Adipose tissue (tissue), 3 donors: ENCODE results near the gene TSPAN13. TPM values are rescaled to one million over a fixed set of nuclear protein-coding genes. Genes with fewer than 3 reads are reported as not detected.

Experiments
- H3K27ac ChIP-seq: one replicate; pipeline ENCODE4 v1.5.1; 2013; ENCODE audit warnings: low read depth, low read length
- WGBS, 3 donors: extraction: QIAGEN DNeasy Blood & Tissue Kit; methylation state at CpG; one replicate each; pipeline ENCODE4 v1.1.7; 2013; 5-methylcytosine and 5-hydroxymethylcytosine counted together
- polyA plus RNA-seq, 3 donors: library from polyadenylated mRNA; stranded (reverse); fragments of 200-250 nt; gene quantifications; one replicate each; pipeline ENCODE4 v1.2.3, GENCODE V29; 2013
- donor health status: healthy with polysubstance abuse.
- donor health status: Bipolar disorder and iron deficiency.
- donor health status: healthy.

TSPAN13 gene
- 10 to 100 TPM; 35.5 to 52.1 (median 42.4) TPM for polyA plus RNA-seq

GRCh38 chr7:16753102-16753931 is at the start of gene TSPAN13:
Gene TSPAN13, plus strand, starts transcription at chr7:16753755. Its CDS starts 213 bp downstream, at chr7:16753968.
- WGBS, 3 donors: 3 to 4% (median 4%) methylated on average over 46 to 48 of the region's 48 CpGs

GRCh38 chr7:16708511-16708910 is 45.0 kb upstream of the TSPAN13 start:
- H3K27ac ChIP-seq: no peak overlapping the region
- 95 to 97% (median 96%) methylated on average over 4 of the region's 4 CpGs for WGBS, 3 donors

More at GRCh38 chr7:16753102-16753931, at the start of gene TSPAN13:
- H3K27ac ChIP-seq: no peak within 1 kb of the TSS

GRCh38 chr7:16708980-16709379 is 44.6 kb upstream of the TSPAN13 start:
- no peak overlapping the region for H3K27ac ChIP-seq
- 84 to 90% (median 85%) methylated on average over 3 of the region's 3 CpGs for WGBS, 3 donors

- WGBS, 3 donors: 75 to 81% (median 79%) methylated on average over 4 of the region's 4 CpGs
- no peak overlapping the region for H3K27ac ChIP-seq
Measured at GRCh38 chr7:16710651-16711050, 42.9 kb upstream of the TSPAN13 start.

- WGBS, 3 donors: 88 to 94% (median 92%) methylated on average over 4 of the region's 4 CpGs
Measured at GRCh38 chr7:16711730-16712129, 41.8 kb upstream of the TSPAN13 start.

GRCh38 chr7:16712916-16713315 is 40.6 kb upstream of the TSPAN13 start:
- H3K27ac ChIP-seq: no peak overlapping the region
- WGBS, 3 donors: 94 to 98% (median 96%) methylated on average over 4 of the region's 4 CpGs

More at GRCh38 chr7:16711730-16712129, 41.8 kb upstream of the TSPAN13 start:
- H3K27ac ChIP-seq: no peak overlapping the region

- H3K27ac ChIP-seq: no peak overlapping the region
Measured at GRCh38 chr7:16715928-16716327, 37.6 kb upstream of the TSPAN13 start.

- no peak overlapping the region for H3K27ac ChIP-seq
- WGBS, 3 donors: 87 to 95% (median 94%) methylated on average over 3 of the region's 3 CpGs
Measured at GRCh38 chr7:16718111-16718656, 35.4 kb upstream of the TSPAN13 start.

GRCh38 chr7:16719699-16720098 is 33.9 kb upstream of the TSPAN13 start:
- no peak overlapping the region for H3K27ac ChIP-seq
- WGBS, 3 donors: 97 to 100% (median 97%) methylated on average over 1 of the region's 1 CpG

GRCh38 chr7:16721541-16721940 is 32.0 kb upstream of the TSPAN13 start:
- 62 to 83% (median 71%) methylated on average over 4 of the region's 4 CpGs for WGBS, 3 donors
- no peak overlapping the region for H3K27ac ChIP-seq

- WGBS, 3 donors: 80 to 88% (median 84%) methylated on average over 1 of the region's 1 CpG
- no peak overlapping the region for H3K27ac ChIP-seq
Measured at GRCh38 chr7:16724344-16724743, 29.2 kb upstream of the TSPAN13 start.

- no peak overlapping the region for H3K27ac ChIP-seq
- 45 to 98% (median 93%) methylated on average over 2 of the region's 2 CpGs for WGBS, 3 donors
Measured at GRCh38 chr7:16726189-16726588, 27.4 kb upstream of the TSPAN13 start.

GRCh38 chr7:16727736-16728135 is 25.8 kb upstream of the TSPAN13 start:
- no peak overlapping the region for H3K27ac ChIP-seq
- WGBS, 3 donors: 90 to 94% (median 91%) methylated on average over 4 of the region's 4 CpGs

- 90 to 94% (median 94%) methylated on average over 10 of the region's 10 CpGs for WGBS, 3 donors
- H3K27ac ChIP-seq: no peak overlapping the region
Measured at GRCh38 chr7:16728811-16729210, 24.7 kb upstream of the TSPAN13 start.

GRCh38 chr7:16729541-16729940 is 24.0 kb upstream of the TSPAN13 start:
- 85 to 89% (median 88%) methylated on average over 2 of the region's 2 CpGs for WGBS, 3 donors

GRCh38 chr7:16730937-16731336 is 22.6 kb upstream of the TSPAN13 start:
- WGBS, 3 donors: 70 to 79% (median 72%) methylated on average over 3 of the region's 3 CpGs

More at GRCh38 chr7:16729541-16729940, 24.0 kb upstream of the TSPAN13 start:
- no peak overlapping the region for H3K27ac ChIP-seq

GRCh38 chr7:16732828-16733227 is 20.7 kb upstream of the TSPAN13 start:
- 97 to 98% (median 98%) methylated on average over 4 of the region's 4 CpGs for WGBS, 3 donors
- H3K27ac ChIP-seq: no peak overlapping the region

More at GRCh38 chr7:16730937-16731336, 22.6 kb upstream of the TSPAN13 start:
- no peak overlapping the region for H3K27ac ChIP-seq

GRCh38 chr7:16734148-16734726 is 19.3 kb upstream of the TSPAN13 start:
- no peak overlapping the region for H3K27ac ChIP-seq
- 83 to 93% (median 83%) methylated on average over 7 of the region's 7 CpGs for WGBS, 3 donors

- WGBS, 3 donors: 83 to 88% (median 84%) methylated on average over 4 of the region's 4 CpGs
- no peak overlapping the region for H3K27ac ChIP-seq
Measured at GRCh38 chr7:16735020-16735419, 18.5 kb upstream of the TSPAN13 start.
